Keratinocyte (primary cell): Measurements from ENCODE around the gene RGS6.

Experiments
- EZH2 ChIP-seq: IDR thresholded peaks from one replicate; pipeline ENCODE4 v1.6.1; 2012; ENCODE audit warnings: inconsistent platforms, mild to moderate bottlenecking, low read length, moderate library complexity
- TF ChIP-seq, protein P1 (sequence below), 3 experiments: IDR thresholded peaks in 1 of 3; conservative IDR thresholded peaks in 1 of 3; optimal IDR thresholded peaks in 1 of 3; 2 replicates in 2 of 3; 3 replicates in 1 of 3; pipeline versions ENCODE3 to v1.5.1; 2011; ENCODE audit warnings: low read length in 3 of 3, mild to moderate bottlenecking in 3 of 3, moderate library complexity in 2 of 3, control low read depth in 1 of 3, inconsistent platforms in 1 of 3; ENCODE audit not compliant: insufficient read depth in 2 of 3; ENCODE audit errors: extremely low read depth in 1 of 3

DNA sequence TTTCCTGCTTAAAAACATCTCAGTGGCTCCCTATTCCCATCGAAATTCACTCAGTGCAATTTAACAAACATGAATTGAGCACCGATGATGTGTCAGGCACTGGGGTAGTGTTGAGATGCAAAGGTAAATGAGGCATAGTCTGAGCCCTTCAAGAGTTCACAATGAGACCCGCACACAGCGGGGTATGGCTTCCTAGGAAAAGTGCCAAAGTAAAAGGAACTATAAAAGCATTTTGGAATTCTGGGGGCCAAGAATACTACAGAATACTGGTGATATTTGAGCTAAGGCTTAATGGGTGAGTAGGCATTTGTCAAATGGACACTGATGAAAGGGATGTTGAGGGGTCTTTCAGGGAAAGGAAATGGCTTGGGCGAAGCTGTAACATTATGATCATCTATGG, 646.3 kb downstream of the RGS6 start:
- TF ChIP-seq, protein P1, sequence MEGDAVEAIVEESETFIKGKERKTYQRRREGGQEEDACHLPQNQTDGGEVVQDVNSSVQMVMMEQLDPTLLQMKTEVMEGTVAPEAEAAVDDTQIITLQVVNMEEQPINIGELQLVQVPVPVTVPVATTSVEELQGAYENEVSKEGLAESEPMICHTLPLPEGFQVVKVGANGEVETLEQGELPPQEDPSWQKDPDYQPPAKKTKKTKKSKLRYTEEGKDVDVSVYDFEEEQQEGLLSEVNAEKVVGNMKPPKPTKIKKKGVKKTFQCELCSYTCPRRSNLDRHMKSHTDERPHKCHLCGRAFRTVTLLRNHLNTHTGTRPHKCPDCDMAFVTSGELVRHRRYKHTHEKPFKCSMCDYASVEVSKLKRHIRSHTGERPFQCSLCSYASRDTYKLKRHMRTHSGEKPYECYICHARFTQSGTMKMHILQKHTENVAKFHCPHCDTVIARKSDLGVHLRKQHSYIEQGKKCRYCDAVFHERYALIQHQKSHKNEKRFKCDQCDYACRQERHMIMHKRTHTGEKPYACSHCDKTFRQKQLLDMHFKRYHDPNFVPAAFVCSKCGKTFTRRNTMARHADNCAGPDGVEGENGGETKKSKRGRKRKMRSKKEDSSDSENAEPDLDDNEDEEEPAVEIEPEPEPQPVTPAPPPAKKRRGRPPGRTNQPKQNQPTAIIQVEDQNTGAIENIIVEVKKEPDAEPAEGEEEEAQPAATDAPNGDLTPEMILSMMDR (optimal IDR thresholded peaks at IDR 0.05 in 1 of 3, IDR thresholded peaks at IDR 0.05 in 1 of 3, conservative IDR thresholded peaks at IDR 0.05 in 1 of 3; ENCODE audit: extremely low read depth in 1 of 3, insufficient read depth in 2 of 3, low read length in 3 of 3) = no peak
- no peak for TF ChIP-seq EZH2
